Activated T-cell treated with anti-CD3 and anti-CD28 coated beads for 4 hours (primary cell): ENCODE data around the gene PEX6.
"Not testable (repeated sequence)": the region's sequence is repeated elsewhere in the genome, so short reads cannot be mapped to it uniquely, and the experiment has no call there.

Source experiments
- DNase-seq: peaks from one replicate; pipeline ENCODE4 v3.0.0-alpha.2; 2020

Gene PEX6

GRCh38 chr6:42963179-42963854 is 15.7 kb downstream of the PEX6 start:
- no peak for DNase-seq

GRCh38 chr6:42962502-42963178 is 16.3 kb downstream of the PEX6 start:
- DNase-seq, result no peak

GRCh38 chr6:42962096-42962495 is 16.9 kb downstream of the PEX6 start:
- no peak for DNase-seq

GRCh38 chr6:42961020-42961470 is 17.9 kb downstream of the PEX6 start:
- no peak for DNase-seq

GRCh38 chr6:42960243-42961019 is 18.6 kb downstream of the PEX6 start, which contains the start of gene GNMT:
TSS of gene GNMT (plus strand) at chr6:42960754. CDS start at chr6:42960768, 14 bp downstream.
- DNase-seq, result no peak

GRCh38 chr6:42959917-42960242 is 19.1 kb downstream of the PEX6 start:
- no peak for DNase-seq

GRCh38 chr6:42958125-42958524 is 20.9 kb downstream of the PEX6 start:
- DNase-seq, result no peak

GRCh38 chr6:42954405-42954804 is 24.6 kb downstream of the PEX6 start:
- not testable (repeated sequence) for DNase-seq

GRCh38 chr6:42952389-42952788 is 26.6 kb downstream of the PEX6 start:
- no peak for DNase-seq

- DNase-seq, result no peak
These were observed 31.0 kb downstream of the PEX6 start for GRCh38 chr6:42947950-42948349.

- DNase-seq, result no peak
These were observed 36.5 kb downstream of the PEX6 start for GRCh38 chr6:42942444-42942843.

- not testable (repeated sequence) for DNase-seq
These were observed 37.6 kb downstream of the PEX6 start for GRCh38 chr6:42941356-42941755.

- no peak for DNase-seq
These were observed 38.4 kb downstream of the PEX6 start for GRCh38 chr6:42940493-42941045.

GRCh38 chr6:42939810-42940167 is 39.2 kb downstream of the PEX6 start:
- no peak for DNase-seq

- DNase-seq, result no peak
These were observed 39.8 kb downstream of the PEX6 start for GRCh38 chr6:42938987-42939809.

- DNase-seq, result no peak
These were observed 40.6 kb downstream of the PEX6 start for GRCh38 chr6:42938428-42938796.

GRCh38 chr6:42937548-42938427 is 41.2 kb downstream of the PEX6 start:
- no peak for DNase-seq

GRCh38 chr6:42936398-42936797 is 42.6 kb downstream of the PEX6 start:
- no peak for DNase-seq

- no peak for DNase-seq
These were observed 43.7 kb downstream of the PEX6 start for GRCh38 chr6:42935322-42935721.

- no peak for DNase-seq
These were observed 45.8 kb downstream of the PEX6 start for GRCh38 chr6:42933205-42933604.

GRCh38 chr6:42932412-42932811 is 46.6 kb downstream of the PEX6 start:
- no peak for DNase-seq
